ENCODE data around the gene BRD3.

BRD3 gene

DNA sequence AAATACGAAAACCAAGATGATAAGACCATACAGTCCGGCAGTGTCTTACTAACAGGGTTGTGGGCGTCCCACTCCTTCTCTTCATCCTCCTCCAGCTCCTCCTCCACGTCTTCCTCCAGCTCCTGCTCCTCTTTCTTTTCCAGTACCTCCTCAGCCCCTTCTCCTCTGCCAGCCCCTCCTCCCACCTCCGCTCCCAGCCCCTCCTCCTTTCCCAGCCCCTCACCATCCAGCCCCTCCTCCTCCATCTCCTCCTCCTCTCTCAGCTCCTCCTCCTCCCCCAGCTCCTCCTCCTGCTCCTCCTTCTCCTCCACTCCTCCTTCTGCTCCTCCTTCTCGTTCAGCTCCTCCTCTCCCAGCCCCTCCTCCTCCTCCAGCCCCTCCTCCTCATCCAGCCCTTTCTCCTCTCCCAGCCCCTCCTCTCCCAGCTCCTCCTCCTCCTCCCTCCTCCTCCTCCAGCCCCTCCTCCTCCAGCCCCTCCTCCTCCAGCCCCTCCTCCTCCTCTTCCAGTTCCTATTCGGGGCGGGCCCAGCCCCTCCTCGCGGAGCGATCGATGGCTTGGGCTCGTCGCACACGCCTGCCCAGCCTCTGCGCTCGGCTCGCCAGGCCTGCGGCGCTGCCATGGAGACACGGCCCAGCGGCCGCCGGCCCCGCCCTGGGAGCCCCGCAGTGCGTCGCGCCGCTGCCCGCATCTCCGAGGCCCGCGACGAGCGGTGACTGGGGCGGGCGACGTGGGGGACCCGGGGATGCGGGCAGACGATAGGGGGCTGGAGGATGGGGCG lies 42.8 kb downstream of the BRD3 start, which contains the start of gene BRD3OS:
Gene BRD3OS (plus strand): TSS at position 654 of the 778 bp plus-strand sequence. CDS start 1,267 bp downstream, outside the sequence.
- DNase-seq (ENCODE audit: low spot score) = peak; percentile 94

DNA sequence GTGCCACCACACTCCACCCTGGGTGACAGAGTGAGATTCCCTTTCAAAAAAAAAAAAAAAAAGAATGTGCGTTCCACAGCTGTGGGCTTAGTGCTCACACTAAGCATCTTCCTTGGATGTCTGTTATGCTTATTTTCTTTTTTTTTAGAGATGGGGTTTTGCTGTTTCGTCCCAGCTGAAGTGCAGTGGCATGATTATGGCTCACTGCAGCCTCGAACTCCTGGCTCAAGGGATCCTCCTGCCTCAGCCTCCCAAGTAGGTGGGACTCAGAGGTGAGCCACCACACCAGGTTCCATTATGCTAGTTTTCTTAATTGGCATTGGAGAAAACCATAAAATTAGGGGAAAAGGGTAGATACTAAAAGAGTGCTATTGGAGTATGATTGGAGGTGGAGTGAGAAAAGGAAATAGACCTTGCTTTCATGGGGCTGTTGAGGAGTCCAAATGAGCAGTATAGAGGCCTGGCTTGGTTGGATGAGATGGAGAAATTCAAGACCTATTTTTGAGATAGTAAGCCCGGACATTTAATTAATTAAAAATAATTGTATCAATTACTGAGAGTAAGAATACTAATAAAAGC lies 43.5 kb downstream of the BRD3 start:
- no peak for DNase-seq (ENCODE audit: low spot score)

DNA sequence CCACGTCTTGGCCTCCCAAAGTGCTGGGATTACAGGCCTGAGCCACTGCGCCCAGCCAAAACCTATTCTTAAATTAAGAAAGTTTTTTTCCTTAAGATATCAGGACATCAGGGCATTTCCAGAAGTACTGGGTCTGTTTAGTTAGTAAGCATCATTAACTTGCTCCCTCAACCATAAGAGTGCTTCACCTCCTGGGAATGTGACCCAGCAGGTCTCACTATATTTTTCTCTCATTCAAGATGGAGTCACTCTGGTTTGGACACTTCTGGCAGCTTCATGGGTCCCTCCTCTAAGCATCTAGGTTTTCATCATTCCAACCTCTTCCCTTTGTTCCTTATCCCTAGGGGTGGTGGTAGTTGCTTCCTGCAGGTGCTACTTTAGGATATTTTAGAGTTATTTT lies 52.9 kb downstream of the BRD3 start:
- DNase-seq (ENCODE audit: low spot score) = no peak

DNA sequence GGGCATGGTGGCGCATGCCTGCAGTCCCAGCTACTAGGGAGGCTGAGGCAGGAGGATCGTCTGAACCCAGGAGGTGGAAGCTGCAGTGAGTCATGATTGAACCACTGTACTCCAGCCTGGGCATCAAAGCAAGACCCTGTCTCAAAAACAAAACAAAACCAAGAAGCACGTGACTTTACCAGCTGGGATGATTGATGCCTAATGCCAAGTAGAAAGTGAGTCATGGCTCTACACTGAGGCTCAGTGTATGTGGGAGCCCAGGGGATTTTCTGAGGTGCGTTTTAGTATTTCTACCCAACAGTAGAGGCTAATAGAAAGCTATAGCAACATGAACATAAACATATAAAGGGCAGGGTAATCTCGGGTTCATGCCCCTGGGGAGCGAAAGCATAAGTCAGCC lies 56.4 kb downstream of the BRD3 start:
- DNase-seq (ENCODE audit: low spot score) = no peak

DNA sequence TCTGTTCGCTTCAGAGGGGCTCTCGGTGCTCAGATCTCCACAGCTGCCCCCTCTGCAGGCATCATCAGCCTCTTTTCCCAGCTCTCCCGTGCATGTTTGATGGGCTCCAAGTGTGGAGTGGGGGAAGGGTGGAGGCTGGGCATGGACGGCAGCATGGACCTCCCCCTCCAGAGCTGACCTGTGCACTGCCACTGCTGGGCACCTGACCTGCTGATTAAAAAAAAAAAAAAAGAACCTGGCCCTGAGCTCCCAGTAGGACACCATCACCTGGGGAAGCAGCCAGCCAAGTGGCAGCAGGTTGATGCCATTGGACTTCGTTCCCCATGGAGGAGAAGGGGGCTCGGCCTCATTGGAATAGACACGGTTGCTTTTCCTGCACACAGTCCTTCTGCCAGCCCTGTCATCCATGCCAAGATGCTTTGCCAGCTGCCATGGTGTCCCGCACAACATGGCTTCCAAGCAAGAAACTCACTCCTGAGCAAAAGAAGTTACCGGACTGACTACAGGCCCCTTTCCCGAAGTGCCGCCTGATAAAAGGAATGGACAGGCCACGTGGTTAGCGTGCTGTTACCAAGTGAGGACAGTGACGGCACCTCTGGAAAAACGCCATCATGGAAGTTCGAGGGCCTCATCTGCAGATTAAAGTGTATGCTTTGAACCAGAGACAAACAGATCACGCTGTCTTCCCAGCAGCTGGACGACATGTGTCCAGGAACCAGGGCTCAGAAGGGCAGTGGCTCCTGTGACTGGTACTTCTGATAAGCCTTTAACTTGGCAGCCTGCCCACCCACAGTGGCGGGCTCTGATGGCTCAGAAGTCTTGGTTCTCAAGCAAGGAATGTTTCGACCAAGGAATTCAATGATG lies 57.3 kb downstream of the BRD3 start:
- DNase-seq (ENCODE audit: low spot score) = no peak

DNA sequence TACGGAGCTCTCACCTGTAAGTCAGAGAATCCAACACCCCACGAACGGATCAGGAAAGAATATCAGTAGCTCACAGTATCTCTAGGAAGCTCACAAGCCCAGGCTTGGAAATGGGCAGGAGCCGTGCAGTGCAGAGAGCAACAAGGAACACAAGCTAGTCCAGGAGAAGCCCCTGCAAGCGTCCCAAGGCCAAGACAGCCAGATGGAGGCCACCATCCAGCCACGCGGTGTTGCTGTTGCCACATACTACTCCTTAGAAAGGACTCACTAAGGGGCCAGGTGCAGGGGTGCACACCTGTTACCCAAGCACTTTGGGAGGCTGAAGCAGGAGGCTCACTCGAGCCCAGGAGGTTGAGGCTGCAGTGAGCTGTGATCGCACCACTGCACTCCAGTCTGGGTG lies 60.3 kb downstream of the BRD3 start:
- no peak for DNase-seq (ENCODE audit: low spot score)

GRCh38 chr9:134007150-134007549 lies 60.7 kb downstream of the BRD3 start:
- DNase-seq (ENCODE audit: low spot score) = no peak

DNA sequence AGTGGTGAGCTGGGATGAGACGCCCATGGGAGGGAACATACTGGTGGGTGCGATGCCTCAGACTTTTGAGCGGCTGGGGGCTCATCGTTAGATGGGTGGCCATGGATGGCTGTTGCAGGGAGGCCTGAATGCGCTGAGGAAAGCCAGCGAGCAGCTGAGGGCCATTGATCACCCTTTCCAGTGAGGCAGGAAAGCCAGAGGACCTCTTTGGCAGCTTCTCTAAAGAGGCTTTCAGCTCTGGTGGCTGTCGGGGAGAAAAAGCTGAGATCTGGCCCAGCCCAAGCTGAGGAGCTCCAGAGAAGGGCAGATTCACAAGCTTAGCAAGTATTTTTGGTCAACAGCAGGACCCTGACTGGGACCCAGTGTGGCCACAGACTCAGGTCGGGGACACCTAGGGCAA lies 62.4 kb downstream of the BRD3 start:
- no peak for DNase-seq (ENCODE audit: low spot score)

GRCh38 chr9:134004881-134005280 lies 62.9 kb downstream of the BRD3 start:
- no peak for DNase-seq (ENCODE audit: low spot score)

- DNase-seq (ENCODE audit: low spot score) = no peak
These were observed 63.5 kb downstream of the BRD3 start for GRCh38 chr9:134004131-134004873.

- no peak for DNase-seq (ENCODE audit: low spot score)
These were observed 64.6 kb downstream of the BRD3 start for GRCh38 chr9:134003237-134003636.

DNA sequence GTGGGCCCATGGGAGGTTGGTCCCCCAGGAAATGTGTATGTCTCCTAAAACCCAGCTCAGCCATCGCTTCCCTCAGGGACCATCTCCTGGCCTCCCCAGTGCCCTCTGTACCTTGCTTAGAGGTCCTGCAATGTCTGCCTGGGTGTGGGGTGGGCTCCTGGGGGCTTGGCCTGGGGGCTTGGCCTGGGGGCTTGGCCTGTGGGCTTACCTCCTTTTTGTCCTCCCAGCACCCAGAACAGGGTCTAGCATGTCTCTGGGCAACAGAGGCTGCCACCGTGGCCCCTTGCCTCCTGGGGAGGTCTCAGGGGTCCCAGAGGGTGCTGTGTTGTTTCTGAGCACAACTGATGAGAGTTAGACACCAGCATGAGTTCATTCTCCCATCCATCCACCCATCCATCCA lies 65.0 kb downstream of the BRD3 start:
- no peak for DNase-seq (ENCODE audit: low spot score)

DNA sequence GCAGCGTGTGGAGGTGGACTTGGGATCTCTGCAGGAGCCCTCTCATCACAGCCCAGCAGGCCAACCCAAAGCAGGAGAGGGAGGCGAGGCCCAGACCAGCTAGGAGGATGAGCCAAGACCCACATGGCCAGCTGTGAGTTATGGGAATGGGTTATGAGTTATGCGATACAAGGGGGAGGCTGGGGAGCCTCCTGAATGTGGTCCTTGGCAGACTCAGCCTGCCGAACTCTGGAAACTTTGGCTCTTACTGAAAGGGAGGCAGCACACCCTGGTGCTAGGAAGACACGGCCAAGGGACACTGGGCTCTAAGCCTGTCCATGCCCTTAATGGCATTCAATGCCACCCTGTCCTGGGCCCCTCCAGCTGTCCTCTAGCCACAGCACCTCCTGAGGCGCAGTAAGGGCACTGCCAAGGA lies 68.0 kb downstream of the BRD3 start:
- DNase-seq (ENCODE audit: low spot score) = no peak

DNA sequence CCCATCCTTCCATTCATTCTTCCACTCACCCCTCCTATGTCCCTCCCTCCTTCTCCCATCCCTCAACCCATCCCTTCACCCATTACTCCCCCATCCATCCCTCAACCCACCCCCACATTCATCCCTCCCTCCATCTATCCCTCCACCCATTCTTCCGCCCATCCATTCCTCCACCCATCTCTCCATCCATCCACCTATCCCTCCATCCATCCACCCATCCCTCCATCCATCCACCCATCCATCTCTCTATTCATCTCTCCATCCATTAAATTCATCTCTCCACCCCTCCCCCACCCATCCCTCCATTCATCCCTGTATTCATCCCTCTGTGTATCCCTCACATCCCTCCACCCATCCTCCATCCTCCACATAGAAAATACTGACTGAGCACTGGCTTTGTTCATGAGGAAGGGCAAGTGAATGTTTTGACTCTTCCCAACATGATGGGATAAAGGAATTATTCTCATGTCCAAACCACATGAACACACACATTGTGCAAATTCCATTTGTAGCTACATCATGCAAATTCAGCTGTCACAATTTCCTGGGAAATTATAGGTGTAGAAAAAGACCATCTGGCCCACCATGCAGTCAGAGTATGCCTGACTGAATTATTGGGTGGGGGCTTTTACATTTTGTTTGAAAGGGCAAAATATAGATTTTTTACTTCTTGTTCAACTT lies 68.8 kb downstream of the BRD3 start:
- DNase-seq (ENCODE audit: low spot score) = no peak

DNA sequence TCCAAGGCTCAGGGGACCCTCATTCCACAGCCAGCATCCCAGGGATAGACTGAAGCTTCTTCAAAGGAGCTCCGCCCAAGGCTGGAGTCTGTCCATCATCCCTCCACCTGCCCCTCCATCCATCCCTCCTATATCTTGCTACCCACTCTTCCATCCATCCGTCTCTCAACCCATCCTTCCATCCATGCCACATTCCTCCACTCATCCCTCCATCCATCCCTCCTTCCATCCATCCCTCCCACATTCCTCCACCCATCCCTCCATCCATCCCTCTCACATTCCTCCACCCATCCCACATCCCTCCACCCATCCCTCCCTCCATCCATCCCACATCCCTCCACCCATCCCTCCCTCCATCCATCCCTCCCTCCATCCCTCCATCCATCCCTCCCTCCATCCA lies 70.2 kb downstream of the BRD3 start:
- DNase-seq (ENCODE audit: low spot score) = no peak

- DNase-seq (ENCODE audit: low spot score) = no peak
These were observed 71.0 kb downstream of the BRD3 start for GRCh38 chr9:133996531-133997520.

GRCh38 chr9:133995012-133995896 lies 72.6 kb downstream of the BRD3 start:
- DNase-seq (ENCODE audit: low spot score) = no peak

GRCh38 chr9:133994353-133995011 lies 73.3 kb downstream of the BRD3 start:
- peak; percentile 71 for DNase-seq (ENCODE audit: low spot score)
